IMR-90 (cell line): ENCODE data around the gene DLD. TPM values are rescaled to one million over a fixed set of nuclear protein-coding genes. Genes with fewer than 3 reads are reported as not detected.
A peak's percentile ranks its signal among the peaks of the same experiment; 100 is the strongest.

Experiments
- ATAC-seq: fragments of 200-7000 bp; cut with Tn5 transposase; 2 replicates; pipeline ENCODE4 v1.9.1; 2020; ENCODE audit warnings: low read depth, mild to moderate bottlenecking, moderate library complexity
- BruUV-seq: library from RNA; stranded (reverse); fragments of 400-500 nt; replicated peaks from 2 replicates; lab custom pipeline; 2021; lab: Mats Ljungman, UMichigan
- CTCF ChIA-PET: fragments of 300-600 bp; formaldehyde crosslinking; extraction: SDS; loops from one replicate; lab custom pipeline; 2021; ENCODE audit warnings: antibody characterized with exemption; lab: Yijun Ruan, JAX
- POLR2A ChIA-PET: fragments of 300-600 bp; sonication (Branson Sonifier 250); formaldehyde crosslinking; loops from one replicate; lab custom pipeline; 2022; ENCODE audit warnings: antibody characterized with exemption; ENCODE audit not compliant: unreplicated experiment; lab: Charles Lee
- DNase-seq: peaks from one replicate; pipeline ENCODE4 v3.0.0; 2013
- H2AFZ ChIP-seq: replicated peaks from 2 replicates; pipeline ENCODE3; 2013; ENCODE audit warnings: low read length, mild to moderate bottlenecking; ENCODE audit not compliant: poor library complexity
- H2AK5ac ChIP-seq: 2 replicates; pipeline ENCODE4 v1.6.1; 2013; ENCODE audit warnings: low read depth, low read length, inconsistent platforms
- H2AK9ac ChIP-seq: replicated peaks from 2 replicates; pipeline ENCODE3; 2013; ENCODE audit warnings: mild to moderate bottlenecking, low read depth, low read length, moderate library complexity; ENCODE audit not compliant: poor library complexity
- H2BK120ac ChIP-seq: 2 replicates; pipeline ENCODE4 v1.6.1; 2013; ENCODE audit warnings: low read depth, low read length, inconsistent platforms
- H2BK15ac ChIP-seq: 3 replicates; pipeline ENCODE4 v1.6.1; 2013; ENCODE audit warnings: low read depth, low read length, inconsistent platforms
- H2BK20ac ChIP-seq: 2 replicates; pipeline ENCODE4 v1.6.1; 2013; ENCODE audit warnings: low read depth, mild to moderate bottlenecking, inconsistent platforms, low read length, moderate library complexity
- H2BK5ac ChIP-seq: 2 replicates; pipeline ENCODE4 v1.6.1; 2013; ENCODE audit warnings: mild to moderate bottlenecking, low read depth, low read length, inconsistent platforms; ENCODE audit not compliant: poor library complexity, severe bottlenecking
- H3K14ac ChIP-seq: replicated peaks from 2 replicates; pipeline ENCODE4 v1.6.1; 2013; ENCODE audit warnings: low read depth, low read length, inconsistent platforms
- H3K18ac ChIP-seq: 2 replicates; pipeline ENCODE4 v1.6.1; 2013; ENCODE audit warnings: low read depth, low read length, control low read depth
- H3K23ac ChIP-seq: 2 replicates; pipeline ENCODE4 v1.6.1; 2013; ENCODE audit warnings: low read depth, low read length, inconsistent platforms
- H3K27ac ChIP-seq: 2 replicates; pipeline ENCODE4 v1.5.1; 2013; ENCODE audit warnings: mild to moderate bottlenecking, control low read depth, low read length; ENCODE audit not compliant: insufficient read depth
- H3K27me3 ChIP-seq: 2 replicates; pipeline ENCODE4 v1.6.1; 2013; ENCODE audit warnings: low read length; ENCODE audit not compliant: control insufficient read depth, insufficient read depth
- H3K36me3 ChIP-seq: 2 replicates; pipeline ENCODE4 v1.6.1; 2013; ENCODE audit warnings: low read length, mixed read lengths; ENCODE audit not compliant: control insufficient read depth, insufficient read depth
- H3K4ac ChIP-seq: 2 replicates; pipeline ENCODE4 v1.6.1; 2013; ENCODE audit warnings: low read depth, low read length, inconsistent platforms
- H3K4me1 ChIP-seq: 2 replicates; pipeline ENCODE4 v1.6.1; 2013; ENCODE audit warnings: low read length, mixed read lengths; ENCODE audit not compliant: control insufficient read depth, insufficient read depth
- H3K4me2 ChIP-seq: 2 replicates; pipeline ENCODE4 v1.6.1; 2013; ENCODE audit warnings: low read depth, mild to moderate bottlenecking, control low read depth, low read length, moderate library complexity
- H3K4me3 ChIP-seq: 2 replicates; pipeline ENCODE4 v1.5.1; 2013; ENCODE audit warnings: low read depth, mild to moderate bottlenecking, control low read depth, low read length, moderate library complexity; ENCODE audit not compliant: insufficient read depth
- H3K56ac ChIP-seq: 2 replicates; pipeline ENCODE4 v1.6.1; 2013; ENCODE audit warnings: low read length, inconsistent platforms; ENCODE audit not compliant: insufficient read depth; ENCODE audit errors: extremely low read depth
- H3K79me1 ChIP-seq, 2 experiments: 2 replicates each; pipeline ENCODE4 v1.6.1; 2013; ENCODE audit warnings: low read length in 2 of 2, inconsistent platforms in 1 of 2, low read depth in 1 of 2
- H3K9ac ChIP-seq: 2 replicates; pipeline ENCODE4 v1.6.1; 2013; ENCODE audit warnings: low read depth, low read length, control low read depth
- H3K9me1 ChIP-seq: 2 replicates; pipeline ENCODE4 v1.6.1; 2013; ENCODE audit warnings: low read length, inconsistent platforms; ENCODE audit not compliant: insufficient read depth
- H3K9me3 ChIP-seq: 2 replicates; pipeline ENCODE4 v1.6.1; 2013; ENCODE audit warnings: low read length; ENCODE audit not compliant: control insufficient read depth, insufficient read depth
- H4K20me1 ChIP-seq: 2 replicates; pipeline ENCODE4 v1.6.1; 2013; ENCODE audit warnings: low read length, inconsistent platforms; ENCODE audit not compliant: insufficient read depth
- H4K5ac ChIP-seq: 2 replicates; pipeline ENCODE4 v1.6.1; 2013; ENCODE audit warnings: mild to moderate bottlenecking, low read depth, low read length, control low read depth
- H4K8ac ChIP-seq, 2 experiments: 2 replicates each; pipeline ENCODE4 v1.6.1; 2013; ENCODE audit warnings: low read depth in 2 of 2, low read length in 2 of 2, control low read depth in 1 of 2, inconsistent platforms in 1 of 2
- H4K91ac ChIP-seq: 2 replicates; pipeline ENCODE4 v1.6.1; 2013; ENCODE audit warnings: low read depth, low read length, inconsistent platforms; ENCODE audit not compliant: insufficient read depth
- FOS ChIP-seq: fragments of 150-350 bp; IDR thresholded peaks from 2 replicates; pipeline ENCODE4 v1.6.1; 2016; ENCODE audit warnings: low read depth, low read length
- MXI1 ChIP-seq: IDR thresholded peaks from 2 replicates; pipeline ENCODE4 v1.6.1; 2012; ENCODE audit warnings: low read depth, mild to moderate bottlenecking, low read length, moderate library complexity, borderline replicate concordance
- NFE2L2 ChIP-seq: fragments of 150-350 bp; IDR thresholded peaks from 2 replicates; pipeline ENCODE4 v1.6.1; 2016; ENCODE audit warnings: low read depth, mild to moderate bottlenecking, low read length
- RAD21 ChIP-seq: IDR thresholded peaks from 2 replicates; pipeline ENCODE4 v1.6.1; 2012; ENCODE audit warnings: low read length, improper control_type of control experiment
- SMC3 ChIP-seq: fragments of 150-350 bp; IDR thresholded peaks from 2 replicates; pipeline ENCODE4 v1.6.1; 2016; ENCODE audit warnings: low read depth, mild to moderate bottlenecking, antibody characterized with exemption, low read length, moderate library complexity
- WGBS, 2 experiments: methylation state at CpG; one replicate each; pipeline versions ENCODE4 v1.1.5 to v1.1.7; 2013; ENCODE audit warnings: missing lambda C conversion rate in 2 of 2; ENCODE audit not compliant: insufficient read length in 1 of 2; ENCODE audit errors: extremely low coverage in 2 of 2; 5-methylcytosine and 5-hydroxymethylcytosine counted together
- dilution Hi-C: fragments of 300-500 bp; cut with HindIII; formaldehyde crosslinking; loops from one replicate; pipeline ENCODE4 v1.14.3; 2018; ENCODE audit warnings: low sequenced_read_pairs; ENCODE audit not compliant: unreplicated experiment
- in situ Hi-C: fragments of 300-500 bp; cut with MboI; formaldehyde crosslinking; loops from 3 replicates; pipeline ENCODE4 v1.14.3; 2019; ENCODE audit warnings: low sequenced_read_pairs, inconsistent platforms, mixed read lengths
- intact Hi-C: fragments of 100-400 bp; cut with micrococcal nuclease; formaldehyde crosslinking; loops from 2 replicates; pipeline ENCODE4 v1.10.0; 2022
- polyA plus RNA-seq, 3 experiments: library from polyadenylated mRNA; depleted of rRNA; stranded (reverse); fragments of >200 nt; gene quantifications; 2 replicates each; pipeline ENCODE4 v1.2.3, GENCODE V29; 2012; ENCODE audit warnings: low replicate concordance in 1 of 3
- total RNA-seq: library from RNA; depleted of rRNA; stranded (reverse); fragments of >200 nt; gene quantifications from 2 replicates; pipeline ENCODE4 v1.2.3, GENCODE V29; 2012
- TF ChIP-seq, protein P1 (sequence below): fragments of 150-350 bp; IDR thresholded peaks from 2 replicates; pipeline ENCODE4 v1.6.1; 2016; ENCODE audit warnings: low read depth, mild to moderate bottlenecking, low read length, moderate library complexity, borderline replicate concordance

DLD gene
- total and polyA plus RNA-seq, 2 of the 4 experiments (the other 2 are of a cell fraction) = 121 to 361 TPM

DNA sequence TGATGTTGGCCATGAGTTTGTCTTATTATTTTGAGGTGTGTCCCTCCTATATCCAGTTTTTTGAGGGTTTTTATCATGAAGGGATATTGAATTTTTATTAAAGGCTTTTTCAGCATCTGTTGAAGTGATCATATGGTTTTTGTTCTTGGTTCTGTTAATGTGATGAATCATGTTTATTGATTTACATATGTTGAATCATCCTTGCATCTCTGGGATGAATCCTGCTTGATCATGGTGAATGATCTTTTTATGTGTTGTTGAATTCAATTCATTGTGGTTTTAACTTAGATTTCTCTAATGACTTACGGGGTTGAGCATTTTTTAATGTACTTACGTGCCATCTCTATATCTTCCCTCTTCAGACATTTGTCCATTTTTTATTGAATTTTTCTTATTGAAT, 22.9 kb downstream of the DLD start:
- Histone ChIP-seq H3K56ac (no peak overlapping the region), H3K14ac (no peak overlapping the region), H3K23ac (no peak overlapping the region), H3K9ac (no peak overlapping the region), H3K36me3 (peaks cover 23% of the 10 kb centered on the region), H3K4ac (no peak overlapping the region), H3K9me3 (no peaks in the 10 kb centered on the region), H2AK9ac (no peak overlapping the region), H2AFZ (no peak overlapping the region), H2AK5ac (no peak overlapping the region), H3K79me1 (peaks cover 8 to 9% of the 10 kb centered on the region in 2 experiments; a peak in 3 of 4 replicates), H4K91ac (no peak overlapping the region), H2BK15ac (no peak overlapping the region), H4K5ac (no peak overlapping the region), H3K18ac (no peak overlapping the region), H3K4me1 (no peaks in the 10 kb centered on the region), H2BK120ac (no peak overlapping the region), H2BK20ac (no peak overlapping the region), H3K4me2 (no peak overlapping the region), H3K4me3 (no peak overlapping the region), H3K27ac (no peak overlapping the region), H3K9me1 (peaks cover 3% of the 10 kb centered on the region), H4K20me1 (no peaks in the 10 kb centered on the region), H4K8ac (no peak overlapping the region), H2BK5ac (no peak overlapping the region), H3K27me3 (no peaks in the 10 kb centered on the region)
- CTCF ChIA-PET = no interaction called here
- ATAC-seq = no peak
- BruUV-seq = no TSS peak
- intact Hi-C loops = no loop called here
- dilution Hi-C loops = no loop called here
- in situ Hi-C loops = no loop called here
- DNase-seq = peak; percentile 61
- POLR2A ChIA-PET = no interaction called here
- TF ChIP-seq MXI1 (no peak), NFE2L2 (0 out of 2 replicates have a peak, but pooled peaks have one; percentile 34), SMC3 (no peak), FOS (0 out of 2 replicates have a peak, but pooled peaks have one; percentile 35), RAD21 (no peak)
- TF ChIP-seq, protein P1, sequence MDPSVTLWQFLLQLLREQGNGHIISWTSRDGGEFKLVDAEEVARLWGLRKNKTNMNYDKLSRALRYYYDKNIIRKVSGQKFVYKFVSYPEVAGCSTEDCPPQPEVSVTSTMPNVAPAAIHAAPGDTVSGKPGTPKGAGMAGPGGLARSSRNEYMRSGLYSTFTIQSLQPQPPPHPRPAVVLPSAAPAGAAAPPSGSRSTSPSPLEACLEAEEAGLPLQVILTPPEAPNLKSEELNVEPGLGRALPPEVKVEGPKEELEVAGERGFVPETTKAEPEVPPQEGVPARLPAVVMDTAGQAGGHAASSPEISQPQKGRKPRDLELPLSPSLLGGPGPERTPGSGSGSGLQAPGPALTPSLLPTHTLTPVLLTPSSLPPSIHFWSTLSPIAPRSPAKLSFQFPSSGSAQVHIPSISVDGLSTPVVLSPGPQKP = no peak
- no CpG with 5 or more reads among the region's 2 CpGs for WGBS, 2 experiments
